ENCODE data around the gene DSCAML1.

Gene DSCAML1

DNA sequence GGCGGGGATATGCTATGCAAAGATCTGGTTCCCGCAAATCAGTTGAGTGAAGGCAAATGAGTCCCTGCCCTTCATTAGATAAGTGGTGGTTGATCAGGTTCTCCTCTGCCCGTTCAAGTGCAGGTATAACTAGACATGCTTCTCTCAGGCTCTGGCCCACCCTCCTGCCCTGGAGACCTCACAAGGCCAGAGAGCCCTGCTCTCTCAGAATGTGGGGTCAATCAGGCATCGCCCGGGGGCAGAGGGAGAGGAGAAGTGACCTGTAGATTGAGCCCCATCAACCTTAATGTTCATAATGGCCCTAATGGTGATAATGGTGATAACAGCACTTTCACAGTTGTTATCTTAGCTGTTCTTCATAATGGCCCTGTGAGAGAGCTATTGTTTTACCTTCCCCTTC, 224.3 kb downstream of the DSCAML1 start:
- DNase-seq: no peak

DNA sequence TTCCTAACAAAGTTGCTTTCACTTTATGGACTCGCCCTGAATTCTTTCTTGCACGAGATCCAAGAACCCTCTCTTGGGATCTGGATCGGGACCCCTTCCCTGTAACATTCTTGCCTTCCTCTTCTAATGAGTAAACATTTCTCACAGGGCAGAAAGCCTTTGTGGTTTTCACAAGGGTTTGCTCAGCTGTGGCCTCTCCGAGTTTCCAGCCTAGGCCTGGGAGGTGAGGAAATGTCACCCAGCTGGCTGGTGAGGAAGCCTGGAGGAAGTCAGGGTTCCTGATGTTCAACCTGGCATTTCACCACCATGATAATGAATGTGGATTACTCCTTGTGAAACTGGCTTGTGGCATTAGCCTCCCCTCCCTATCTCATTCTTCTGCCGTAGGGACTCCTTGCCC, 224.9 kb downstream of the DSCAML1 start:
- DNase-seq: no peak

DNA sequence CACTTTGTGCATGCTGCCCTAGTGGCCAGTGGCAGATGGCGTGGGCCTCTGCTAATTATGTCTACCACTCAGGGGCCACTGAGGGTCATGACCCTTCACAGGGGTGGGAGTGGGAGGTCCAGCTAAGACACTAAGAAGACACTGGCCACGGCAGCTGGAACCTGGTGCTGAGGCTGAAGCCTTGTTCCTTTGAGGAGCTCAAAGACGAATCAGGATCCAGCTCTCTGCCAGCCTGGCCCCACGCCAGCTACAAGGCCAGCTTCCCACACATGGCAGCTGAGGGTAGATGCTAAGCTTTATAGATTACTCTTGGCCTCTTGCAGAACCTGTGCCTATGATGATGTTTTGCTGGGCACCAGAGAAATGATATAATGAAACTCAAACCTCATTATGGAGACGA, 226.3 kb downstream of the DSCAML1 start:
- no peak for DNase-seq

DNA sequence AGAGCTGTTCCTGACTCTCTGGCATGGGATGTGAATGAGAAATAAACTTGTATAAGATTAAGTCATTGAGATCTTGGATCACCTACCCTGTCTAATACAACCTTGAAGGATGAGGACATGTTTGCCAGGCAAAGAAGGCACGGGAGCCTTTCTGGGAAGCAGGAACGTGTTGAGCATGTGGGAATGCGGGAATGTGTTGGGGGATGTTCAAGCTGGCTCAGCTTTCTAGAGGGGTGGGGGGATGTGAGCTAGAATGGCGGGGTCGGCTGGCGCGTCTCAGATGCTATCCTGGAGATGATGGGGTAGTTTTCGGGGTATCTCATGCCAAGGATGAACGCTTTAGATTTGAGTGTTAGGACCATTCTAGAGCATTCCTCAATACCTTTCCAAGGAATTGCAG, 227.1 kb downstream of the DSCAML1 start:
- no peak for DNase-seq

DNA sequence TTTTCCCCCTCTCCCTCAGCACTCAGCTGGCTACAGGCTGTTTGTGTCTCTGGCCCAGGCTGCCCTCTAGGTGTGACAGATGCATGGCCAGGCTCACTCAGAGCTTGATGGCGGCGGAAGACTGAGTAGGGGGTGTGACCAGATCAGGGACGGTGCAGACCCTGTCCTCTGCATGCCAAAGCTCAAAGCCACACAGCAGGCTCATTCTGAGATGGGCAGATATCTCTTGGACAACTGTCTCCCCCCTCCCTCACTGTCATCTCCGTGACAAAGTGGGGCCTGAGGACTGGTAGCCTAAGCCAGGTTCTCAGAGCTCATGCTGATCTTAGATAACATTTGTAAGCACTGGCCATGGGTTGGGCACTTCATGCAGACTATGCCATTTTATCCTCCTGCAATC, 231.3 kb downstream of the DSCAML1 start:
- no peak for DNase-seq

DNA sequence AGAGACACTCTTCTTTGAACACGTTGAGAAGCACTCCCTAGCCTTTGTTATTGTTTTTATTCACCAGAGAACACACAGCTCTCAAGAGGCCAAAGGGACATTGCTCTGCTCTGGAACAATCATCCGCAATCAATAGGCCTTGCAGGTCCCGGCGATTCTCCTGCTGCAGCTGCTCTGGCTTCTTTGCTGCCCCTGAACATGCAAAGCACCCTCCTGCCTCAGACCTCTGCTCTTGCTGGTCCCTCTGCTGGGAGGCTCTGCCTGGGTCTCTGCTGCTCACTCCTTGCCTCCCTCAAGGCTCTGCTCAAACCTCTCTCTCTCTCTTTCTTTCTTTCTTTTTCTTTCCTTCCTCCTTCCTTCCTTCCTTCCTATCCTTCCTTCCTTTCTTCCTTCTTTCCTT, 232.7 kb downstream of the DSCAML1 start:
- DNase-seq: no peak

GRCh38 chr11:117563556-117563955, 233.5 kb downstream of the DSCAML1 start:
- DNase-seq: no peak

DNA sequence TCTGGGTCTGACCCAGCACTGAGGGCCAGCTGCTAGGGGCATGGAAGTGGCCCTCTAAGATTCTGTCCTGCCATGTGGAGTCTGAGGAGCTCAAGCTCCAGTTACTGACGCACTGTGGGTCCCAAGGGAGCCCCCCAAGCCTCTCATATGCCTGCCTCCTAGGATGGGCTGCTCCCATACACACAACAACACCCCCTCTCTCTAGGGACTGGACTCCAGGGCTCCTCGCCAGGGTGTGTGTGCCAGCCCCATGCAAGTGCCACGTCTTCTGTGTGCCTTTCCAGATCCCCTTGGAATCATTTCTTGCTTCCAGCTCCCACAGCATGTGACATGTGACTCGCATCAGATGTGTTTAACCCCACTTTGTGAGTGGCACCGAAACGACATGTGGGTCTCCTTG, 234.9 kb downstream of the DSCAML1 start:
- peak; percentile 63 for DNase-seq

- no peak for DNase-seq
These were observed 236.1 kb downstream of the DSCAML1 start for GRCh38 chr11:117560780-117561530.

DNA sequence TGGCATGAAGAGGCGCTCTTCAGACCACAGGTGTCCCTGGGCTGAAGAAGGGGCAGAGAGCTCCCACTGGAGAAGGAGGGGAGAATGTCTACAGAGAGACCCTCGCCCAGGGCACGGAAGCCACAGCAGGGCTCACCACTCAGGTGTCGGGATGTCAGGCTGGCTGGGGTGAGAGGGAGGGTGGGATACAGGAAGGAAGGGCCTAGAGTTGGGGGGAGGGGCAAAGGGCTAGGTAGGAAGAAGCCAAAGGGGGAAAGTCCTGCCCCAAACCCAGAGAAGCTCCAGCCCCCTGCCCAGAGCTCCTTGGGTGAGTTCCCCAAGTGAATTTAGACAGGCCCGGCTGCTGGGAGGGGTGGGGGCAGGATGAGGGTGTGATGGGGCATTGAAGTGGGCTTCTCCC, 237.3 kb downstream of the DSCAML1 start:
- no peak for DNase-seq

GRCh38 chr11:117557361-117557760, 239.7 kb downstream of the DSCAML1 start:
- DNase-seq: no peak

- no peak for DNase-seq
These were observed 242.2 kb downstream of the DSCAML1 start for GRCh38 chr11:117554601-117555333.

DNA sequence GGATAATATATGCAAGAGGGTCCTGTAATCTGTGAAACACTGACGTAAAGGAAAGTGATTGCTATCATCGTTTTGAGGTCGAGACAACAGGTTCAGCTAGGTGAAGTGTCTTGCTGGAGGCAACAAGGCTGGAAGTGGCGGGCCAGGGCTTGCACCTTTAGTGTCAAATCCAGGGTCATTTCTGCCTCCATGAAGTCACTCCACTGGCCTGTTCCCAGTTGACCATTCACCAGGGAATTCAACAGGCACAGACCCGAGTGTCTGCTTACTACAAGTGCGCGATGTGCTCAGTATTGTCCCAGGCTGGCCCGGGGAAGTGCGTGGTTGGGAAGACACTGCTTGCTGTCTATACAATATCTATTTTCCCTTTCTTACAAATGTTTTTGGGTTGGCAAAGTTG, 244.4 kb downstream of the DSCAML1 start:
- DNase-seq: no peak

DNA sequence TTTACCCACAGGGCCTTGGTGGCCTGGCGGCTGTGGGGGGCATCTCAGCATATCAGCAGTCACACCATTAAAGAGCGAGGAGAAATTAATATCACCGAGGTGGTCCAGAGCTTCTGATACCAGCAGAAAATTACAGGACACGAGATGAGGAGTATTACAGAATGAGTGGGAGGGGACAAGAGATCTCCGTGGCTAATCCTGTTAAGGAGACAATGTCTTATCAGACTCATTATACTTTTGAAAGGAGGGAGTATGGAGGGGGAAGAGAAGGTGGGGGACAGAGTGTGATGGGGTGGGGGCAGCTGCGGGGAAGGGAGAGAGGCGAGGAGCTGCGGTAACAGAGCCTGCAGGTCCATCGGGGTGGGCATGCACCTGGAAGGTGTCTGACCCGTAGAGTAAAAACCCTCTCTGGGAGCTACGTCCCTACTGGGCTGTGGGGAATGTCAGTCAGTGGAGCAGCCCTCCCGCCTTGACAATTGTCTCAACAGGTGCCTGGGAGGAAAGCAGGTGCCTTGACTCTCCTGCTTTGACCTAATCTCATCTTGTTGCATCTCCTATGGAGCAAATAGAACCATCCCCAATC, 245.2 kb downstream of the DSCAML1 start:
- DNase-seq: no peak

- no peak for DNase-seq
These were observed 246.6 kb downstream of the DSCAML1 start for GRCh38 chr11:117550466-117550865.

GRCh38 chr11:117549417-117549816, 247.6 kb downstream of the DSCAML1 start:
- DNase-seq: no peak

- no peak for DNase-seq
These were observed 248.1 kb downstream of the DSCAML1 start for GRCh38 chr11:117548876-117549275.

DNA sequence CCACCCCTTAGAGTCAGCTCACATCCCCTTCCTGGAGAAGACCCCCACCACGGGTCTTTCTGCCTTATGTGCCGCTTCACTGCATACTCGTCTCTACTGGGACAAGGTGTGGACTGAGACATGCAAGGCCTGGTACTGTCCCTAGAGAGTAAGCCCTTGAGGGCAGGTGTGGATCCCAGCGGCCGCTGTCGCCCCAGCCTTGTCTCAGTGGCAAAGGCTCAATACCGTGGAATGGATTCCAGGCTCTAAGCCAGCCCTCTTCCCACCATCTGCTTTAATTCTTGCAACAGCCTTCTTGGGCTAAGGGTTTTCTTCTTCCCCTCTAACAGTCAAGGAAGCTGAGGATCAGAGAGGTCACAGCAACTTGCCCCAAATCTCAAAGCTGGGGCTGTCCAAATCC, 249.1 kb downstream of the DSCAML1 start:
- DNase-seq: no peak

DNA sequence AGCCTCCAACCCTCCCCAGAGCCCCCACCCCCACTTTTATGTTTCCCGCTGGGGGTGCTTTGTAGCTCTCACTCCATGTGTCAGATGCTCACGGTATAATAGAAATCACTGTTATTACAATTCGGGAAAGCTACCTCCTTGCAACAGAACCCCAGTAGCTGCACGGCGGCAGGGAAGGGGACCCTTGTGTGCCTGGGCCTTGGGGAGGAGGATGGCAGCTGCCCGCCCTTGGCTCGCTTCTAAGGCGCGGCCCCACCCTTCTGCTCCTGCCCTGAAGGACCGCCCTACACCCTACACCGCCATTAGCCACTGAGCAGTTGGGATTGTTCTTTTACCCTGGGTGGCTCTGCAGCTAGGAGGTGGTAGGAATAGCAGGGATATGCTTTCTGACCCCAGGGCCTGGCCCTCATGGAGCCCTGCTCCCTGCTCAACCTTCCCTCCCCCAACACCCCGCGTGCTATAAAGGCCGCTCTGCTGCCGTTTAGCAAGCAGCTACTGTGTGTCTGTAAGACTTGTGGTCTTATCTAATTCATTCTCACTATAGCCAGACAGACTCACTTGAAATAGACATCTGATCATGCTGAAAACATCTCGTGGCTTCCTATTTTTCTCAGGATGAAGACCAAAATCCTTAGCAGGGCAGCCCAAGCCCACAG, 249.7 kb downstream of the DSCAML1 start:
- peak; percentile 81 for DNase-seq

DNA sequence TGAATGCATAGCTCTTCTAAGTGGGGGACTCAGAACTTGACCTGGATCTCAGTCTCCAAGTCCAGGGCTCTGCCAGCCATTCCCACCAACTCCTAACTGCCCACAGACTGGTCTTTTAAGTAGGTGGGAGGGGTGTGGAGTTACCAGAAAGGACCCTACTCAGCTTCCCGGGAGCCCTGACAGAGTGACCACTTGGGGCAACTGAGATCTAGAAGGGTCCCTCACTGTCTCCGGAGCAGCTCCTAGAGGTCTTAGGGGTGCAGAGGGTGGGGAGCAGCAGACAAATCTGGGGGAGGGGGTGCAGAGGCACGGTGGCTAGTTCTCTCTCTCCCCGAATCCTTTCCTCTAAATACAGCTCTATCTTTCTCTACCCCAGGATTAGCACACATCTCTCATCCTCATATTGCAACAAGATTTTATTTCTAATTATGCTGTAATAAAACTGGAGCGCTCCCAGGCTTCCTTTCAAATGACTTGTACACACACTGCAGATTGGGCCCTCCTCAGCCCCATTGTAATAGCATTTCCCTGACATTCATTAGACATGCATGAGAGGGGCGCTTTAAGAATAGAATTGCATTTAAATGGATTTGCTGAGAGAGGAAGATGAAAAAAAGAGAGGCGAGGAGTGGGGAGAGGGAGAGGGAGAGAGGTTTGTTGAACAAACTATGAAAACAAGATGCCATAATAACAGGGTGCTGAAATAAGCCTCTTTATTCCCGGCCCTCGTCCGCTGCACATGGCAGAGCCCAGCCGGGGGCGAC, 250.4 kb downstream of the DSCAML1 start:
- peak; percentile 87 for DNase-seq

GRCh38 chr11:117545706-117546105, 251.3 kb downstream of the DSCAML1 start:
- no peak for DNase-seq

- no peak for DNase-seq
These were observed 252.8 kb downstream of the DSCAML1 start for GRCh38 chr11:117544130-117544800.
